GM12801 (cell line): ENCODE data around the gene CAPN11.

Source experiments
- CTCF ChIP-seq: IDR thresholded peaks from one replicate; pipeline ENCODE4 v1.5.1; 2011; ENCODE audit warnings: control low read depth; ENCODE audit not compliant: insufficient read length; ENCODE audit errors: extremely low read depth

The CAPN11 gene

DNA sequence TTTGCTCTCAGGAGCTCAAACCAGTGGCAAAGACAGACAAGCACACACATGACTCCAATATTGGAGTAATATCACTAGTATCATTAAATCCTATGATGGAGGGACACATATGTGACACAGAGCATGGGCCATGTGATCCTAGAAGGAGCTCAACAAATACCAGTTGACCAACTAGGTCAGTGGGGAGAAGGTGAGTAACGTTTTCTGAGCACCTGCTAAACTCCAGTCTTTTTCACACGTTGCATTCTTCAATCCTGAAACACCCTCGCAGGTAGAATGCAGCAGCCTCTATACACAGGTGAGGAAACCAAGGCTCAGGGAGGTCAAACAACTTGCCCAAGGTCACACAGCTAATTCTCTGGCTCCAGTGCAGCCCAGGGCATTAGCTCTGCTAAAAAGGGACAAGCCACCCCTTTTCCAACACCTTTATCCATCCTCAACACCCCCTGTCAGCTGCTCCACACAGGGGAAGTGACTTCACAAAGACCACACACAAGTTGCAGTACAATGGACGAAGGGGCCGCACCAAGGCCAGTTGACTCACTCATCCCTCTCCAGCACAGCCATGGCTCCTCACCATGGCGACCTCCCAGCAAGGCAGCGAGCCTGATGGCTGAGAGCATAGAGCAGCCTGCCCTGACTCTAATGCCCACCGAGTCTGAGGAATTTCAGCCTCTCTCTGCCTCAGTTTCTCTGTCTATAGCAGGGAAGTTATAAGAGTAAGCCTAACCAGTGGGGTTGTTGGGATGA, 4.4 kb downstream of the CAPN11 start:
- TF ChIP-seq CTCF: no peak

- TF ChIP-seq CTCF: no peak
Observed at GRCh38 chr6:44166116-44166515, 7.5 kb downstream of the CAPN11 start.

- no peak for TF ChIP-seq CTCF
Observed at GRCh38 chr6:44166591-44167184, 8.1 kb downstream of the CAPN11 start.

DNA sequence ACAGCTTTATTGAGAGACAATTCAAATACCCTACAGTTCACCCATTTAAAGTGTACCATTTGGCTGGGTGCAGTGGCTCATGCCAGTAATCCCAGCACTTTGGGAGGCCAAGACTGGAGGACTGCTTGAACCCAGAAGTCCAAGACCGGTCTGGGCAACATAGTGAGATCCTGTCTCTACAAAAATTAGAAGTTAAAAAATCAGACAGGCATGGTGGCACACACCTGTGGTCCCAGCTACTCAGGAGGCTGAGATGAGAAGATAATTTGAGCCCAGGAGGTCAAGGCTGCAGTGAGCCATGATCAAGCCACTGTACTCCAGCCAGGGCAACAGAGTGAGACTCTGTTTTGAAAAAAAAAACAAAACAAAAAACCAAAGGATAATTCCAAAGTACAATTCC, 8.9 kb downstream of the CAPN11 start:
- TF ChIP-seq CTCF: no peak

DNA sequence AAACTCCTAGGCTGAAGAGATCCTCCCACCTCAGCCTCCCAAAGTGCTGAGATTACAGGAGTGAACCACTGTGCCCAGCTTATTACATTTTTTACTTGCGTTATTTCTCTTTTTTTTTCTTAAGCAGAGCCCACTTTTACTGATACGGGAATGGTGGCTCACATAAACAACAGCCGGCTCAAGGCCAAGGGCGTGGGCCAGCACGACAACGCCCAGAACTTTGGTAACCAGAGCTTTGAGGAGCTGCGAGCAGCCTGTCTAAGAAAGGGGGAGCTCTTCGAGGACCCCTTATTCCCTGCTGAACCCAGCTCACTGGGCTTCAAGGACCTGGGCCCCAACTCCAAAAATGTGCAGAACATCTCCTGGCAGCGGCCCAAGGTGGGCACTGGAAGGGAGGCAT, 10.5 kb downstream of the CAPN11 start:
- no peak for TF ChIP-seq CTCF

GRCh38 chr6:44169886-44170570, 11.4 kb downstream of the CAPN11 start:
- TF ChIP-seq CTCF: no peak

- no peak for TF ChIP-seq CTCF
Observed at GRCh38 chr6:44171899-44172546, 13.4 kb downstream of the CAPN11 start.
